Uterus (tissue), 2 donors: Measurements from ENCODE around the gene AFF4.

Experiments used
- POLR2A ChIP-seq, 2 donors: fragments of 450-650 bp; IDR thresholded peaks; one replicate each; pipeline ENCODE4 v1.6.1; 2016; ENCODE audit warnings: antibody characterized with exemption in 2 of 2, mild to moderate bottlenecking in 1 of 2, moderate library complexity in 1 of 2
- TF ChIP-seq, protein P1 (sequence below), 4 experiments: fragments of 200-600 bp in 2 of 4; fragments of 450-650 bp in 2 of 4; sonication (generic) in 2 of 4; IDR thresholded peaks; one replicate each; pipeline ENCODE4 v1.5.1; 2016 to 2019; ENCODE audit warnings: antibody characterized with exemption in 4 of 4, mild to moderate bottlenecking in 2 of 4, moderate library complexity in 1 of 4

DNA sequence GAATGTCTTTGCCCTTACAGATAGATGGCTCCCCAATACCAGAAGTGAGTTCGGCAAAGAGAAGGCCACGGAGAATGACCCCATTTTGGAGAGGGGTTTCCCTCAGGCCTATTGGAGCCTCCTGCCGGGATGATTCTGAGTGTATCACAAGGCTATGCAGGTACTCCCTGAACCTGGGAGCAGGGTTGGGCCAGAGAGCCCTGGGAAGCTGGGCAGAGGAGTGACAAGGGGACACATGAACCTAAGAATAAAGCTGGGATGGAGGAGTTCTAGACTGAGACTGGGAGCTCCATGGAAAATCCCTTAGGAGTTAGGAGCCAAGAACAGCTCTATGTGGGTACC lies 89.5 kb downstream of the AFF4 start:
- TF ChIP-seq, protein P1, sequence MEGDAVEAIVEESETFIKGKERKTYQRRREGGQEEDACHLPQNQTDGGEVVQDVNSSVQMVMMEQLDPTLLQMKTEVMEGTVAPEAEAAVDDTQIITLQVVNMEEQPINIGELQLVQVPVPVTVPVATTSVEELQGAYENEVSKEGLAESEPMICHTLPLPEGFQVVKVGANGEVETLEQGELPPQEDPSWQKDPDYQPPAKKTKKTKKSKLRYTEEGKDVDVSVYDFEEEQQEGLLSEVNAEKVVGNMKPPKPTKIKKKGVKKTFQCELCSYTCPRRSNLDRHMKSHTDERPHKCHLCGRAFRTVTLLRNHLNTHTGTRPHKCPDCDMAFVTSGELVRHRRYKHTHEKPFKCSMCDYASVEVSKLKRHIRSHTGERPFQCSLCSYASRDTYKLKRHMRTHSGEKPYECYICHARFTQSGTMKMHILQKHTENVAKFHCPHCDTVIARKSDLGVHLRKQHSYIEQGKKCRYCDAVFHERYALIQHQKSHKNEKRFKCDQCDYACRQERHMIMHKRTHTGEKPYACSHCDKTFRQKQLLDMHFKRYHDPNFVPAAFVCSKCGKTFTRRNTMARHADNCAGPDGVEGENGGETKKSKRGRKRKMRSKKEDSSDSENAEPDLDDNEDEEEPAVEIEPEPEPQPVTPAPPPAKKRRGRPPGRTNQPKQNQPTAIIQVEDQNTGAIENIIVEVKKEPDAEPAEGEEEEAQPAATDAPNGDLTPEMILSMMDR (IDR thresholded peaks at IDR 0.05): no peak
- TF ChIP-seq POLR2A (IDR thresholded peaks at IDR 0.05): no peak
